PFSK-1 (cell line): ENCODE data around the gene ZNF418.

Experiments used
- FOXP2 ChIP-seq: optimal IDR thresholded peaks from 2 replicates; pipeline ENCODE3; 2011; ENCODE audit warnings: borderline replicate concordance, control low read depth, inconsistent platforms; ENCODE audit not compliant: insufficient read depth; ENCODE audit errors: extremely low read length, extremely low read depth
- POLR2AphosphoS5 ChIP-seq: IDR thresholded peaks from 2 replicates; pipeline ENCODE4 v1.6.1; 2012; ENCODE audit warnings: low read depth, mild to moderate bottlenecking, control low read depth, low read length, moderate library complexity
- SIN3A ChIP-seq: IDR thresholded peaks from 2 replicates; pipeline ENCODE4 v1.6.1; 2012; ENCODE audit warnings: mild to moderate bottlenecking, low read length, moderate library complexity, borderline replicate concordance; ENCODE audit not compliant: insufficient read depth
- TAF1 ChIP-seq: IDR thresholded peaks from 2 replicates; pipeline ENCODE4 v1.6.1; 2012; ENCODE audit warnings: low read length, control low read depth, borderline replicate concordance; ENCODE audit not compliant: insufficient read depth
- TF ChIP-seq, protein P1 (sequence below), 2 experiments: IDR thresholded peaks; 2 replicates each; pipeline versions ENCODE4 v1.6.1 to v1.8.0; 2011 to 2012; ENCODE audit warnings: low read depth in 2 of 2, low read length in 2 of 2, control low read depth in 1 of 2, inconsistent platforms in 1 of 2, mild to moderate bottlenecking in 1 of 2, moderate library complexity in 1 of 2; ENCODE audit not compliant: insufficient read depth in 1 of 2

ZNF418 gene

GRCh38 chr19:57888560-57889231 lies 46.5 kb downstream of the ZNF418 start, which contains the start of gene ZNF814:
TSS of gene ZNF814 (minus strand) at chr19:57889037. CDS start at chr19:57888802, 235 bp downstream.
- TF ChIP-seq SIN3A (peak; percentile 72; the same call in 1 of the 2 replicates), FOXP2 (no peak), POLR2AphosphoS5 (peak; percentile 87), TAF1 (peak; percentile 80; the same call in 1 of the 2 replicates)
- TF ChIP-seq, protein P1, sequence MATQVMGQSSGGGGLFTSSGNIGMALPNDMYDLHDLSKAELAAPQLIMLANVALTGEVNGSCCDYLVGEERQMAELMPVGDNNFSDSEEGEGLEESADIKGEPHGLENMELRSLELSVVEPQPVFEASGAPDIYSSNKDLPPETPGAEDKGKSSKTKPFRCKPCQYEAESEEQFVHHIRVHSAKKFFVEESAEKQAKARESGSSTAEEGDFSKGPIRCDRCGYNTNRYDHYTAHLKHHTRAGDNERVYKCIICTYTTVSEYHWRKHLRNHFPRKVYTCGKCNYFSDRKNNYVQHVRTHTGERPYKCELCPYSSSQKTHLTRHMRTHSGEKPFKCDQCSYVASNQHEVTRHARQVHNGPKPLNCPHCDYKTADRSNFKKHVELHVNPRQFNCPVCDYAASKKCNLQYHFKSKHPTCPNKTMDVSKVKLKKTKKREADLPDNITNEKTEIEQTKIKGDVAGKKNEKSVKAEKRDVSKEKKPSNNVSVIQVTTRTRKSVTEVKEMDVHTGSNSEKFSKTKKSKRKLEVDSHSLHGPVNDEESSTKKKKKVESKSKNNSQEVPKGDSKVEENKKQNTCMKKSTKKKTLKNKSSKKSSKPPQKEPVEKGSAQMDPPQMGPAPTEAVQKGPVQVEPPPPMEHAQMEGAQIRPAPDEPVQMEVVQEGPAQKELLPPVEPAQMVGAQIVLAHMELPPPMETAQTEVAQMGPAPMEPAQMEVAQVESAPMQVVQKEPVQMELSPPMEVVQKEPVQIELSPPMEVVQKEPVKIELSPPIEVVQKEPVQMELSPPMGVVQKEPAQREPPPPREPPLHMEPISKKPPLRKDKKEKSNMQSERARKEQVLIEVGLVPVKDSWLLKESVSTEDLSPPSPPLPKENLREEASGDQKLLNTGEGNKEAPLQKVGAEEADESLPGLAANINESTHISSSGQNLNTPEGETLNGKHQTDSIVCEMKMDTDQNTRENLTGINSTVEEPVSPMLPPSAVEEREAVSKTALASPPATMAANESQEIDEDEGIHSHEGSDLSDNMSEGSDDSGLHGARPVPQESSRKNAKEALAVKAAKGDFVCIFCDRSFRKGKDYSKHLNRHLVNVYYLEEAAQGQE (IDR thresholded peaks at IDR 0.05; ENCODE audit: insufficient read depth in 1 of 2, low read depth in 2 of 2, low read length in 2 of 2): peak in 1 of 2 experiments; percentile 52; a peak in 1 of 4 replicates

DNA sequence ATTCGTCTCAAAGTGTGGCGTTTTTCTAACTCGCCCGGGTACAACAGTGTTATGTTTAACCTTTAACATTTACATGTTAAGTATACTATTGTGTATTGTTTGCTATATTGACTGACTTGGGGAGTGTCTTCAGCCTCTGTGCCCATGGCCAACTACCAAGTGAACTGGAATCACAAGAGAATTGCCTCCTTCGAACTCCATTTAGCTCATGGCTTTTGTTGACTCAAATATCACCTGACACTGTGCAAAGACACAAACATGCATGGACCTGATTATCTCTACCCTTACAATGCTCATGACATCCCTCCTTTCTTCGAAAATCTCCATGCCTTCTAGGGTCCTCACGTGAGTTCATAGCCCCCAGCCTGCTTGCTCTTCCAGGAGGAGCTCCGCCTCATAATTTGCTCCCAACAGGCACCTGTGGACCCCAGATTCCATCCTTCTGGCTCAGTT lies 47.1 kb downstream of the ZNF418 start:
- TF ChIP-seq TAF1 (no peak), SIN3A (no peak), POLR2AphosphoS5 (no peak), FOXP2 (no peak)
- TF ChIP-seq, protein P1 (IDR thresholded peaks at IDR 0.05; ENCODE audit: insufficient read depth in 1 of 2, low read depth in 2 of 2, low read length in 2 of 2): no peak

- TF ChIP-seq POLR2AphosphoS5: no peak
- no peak for TF ChIP-seq TAF1
- TF ChIP-seq, protein P1 (IDR thresholded peaks at IDR 0.05; ENCODE audit: insufficient read depth in 1 of 2, low read depth in 2 of 2, low read length in 2 of 2): no peak
- TF ChIP-seq SIN3A: no peak
- no peak for TF ChIP-seq FOXP2
Observed at GRCh38 chr19:57887195-57887941, 47.8 kb downstream of the ZNF418 start.

- TF ChIP-seq, protein P1 (IDR thresholded peaks at IDR 0.05; ENCODE audit: insufficient read depth in 1 of 2, low read depth in 2 of 2, low read length in 2 of 2): no peak
Observed at GRCh38 chr19:57886046-57886445, 49.2 kb downstream of the ZNF418 start.
